HG03354 (cell line): ENCODE measurements around the gene TMEM41B.
"Not testable (repeated sequence)": the region's sequence is repeated elsewhere in the genome, so short reads cannot be mapped to it uniquely, and the experiment has no call there.

Source experiments
- ATAC-seq: cut with Tn5 transposase; IDR thresholded peaks from one replicate; pipeline ENCODE4 v1.9.1; 2021; ENCODE audit warnings: mild to moderate bottlenecking; ENCODE audit not compliant: unreplicated experiment, poor library complexity, severe bottlenecking

TMEM41B gene

DNA sequence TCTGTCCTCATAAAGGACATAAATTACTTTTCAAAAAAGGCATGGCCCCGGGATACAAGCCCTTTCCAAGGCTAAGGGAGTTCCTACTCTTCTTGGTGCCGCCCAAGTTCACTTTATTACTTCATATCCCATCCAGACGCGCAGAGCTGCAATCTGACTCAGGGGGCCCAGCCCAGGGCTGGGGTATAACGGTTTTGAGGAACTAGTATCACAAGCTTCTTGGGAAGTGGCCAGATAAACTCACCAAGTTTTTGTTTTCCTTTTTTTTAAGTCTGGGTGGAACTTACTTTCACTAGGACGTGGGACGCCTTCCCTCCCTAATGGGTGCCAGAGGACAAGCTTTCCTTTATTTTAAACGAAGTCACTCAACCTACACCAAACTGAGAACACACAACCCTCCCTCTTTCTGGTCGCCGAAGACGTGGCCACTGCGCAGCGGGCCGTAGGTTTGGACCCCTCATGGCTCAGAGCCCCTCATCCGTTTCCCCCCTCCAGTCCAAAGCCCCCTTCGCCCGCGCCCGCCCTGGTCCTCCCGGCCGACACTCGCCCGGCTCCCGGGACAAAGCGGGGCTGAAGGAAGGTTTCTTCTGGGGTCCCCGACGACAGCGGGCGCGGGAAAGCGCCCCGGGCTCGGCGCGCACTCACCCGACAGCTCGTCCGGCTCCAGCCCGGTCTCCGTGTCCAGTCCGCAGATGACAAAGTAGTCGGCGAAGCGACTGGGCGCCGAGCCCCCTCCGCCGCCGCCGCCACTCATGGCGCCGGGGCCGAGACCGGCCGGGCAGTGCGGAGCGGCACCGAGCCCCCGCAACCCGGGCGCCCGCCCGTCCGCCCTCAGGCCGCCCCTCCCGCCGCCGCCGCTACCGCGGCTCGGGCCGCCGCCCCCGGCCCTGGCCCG is 49.8 kb downstream of the TMEM41B start:
- ATAC-seq: peak; percentile 17

GRCh38 chr11:9263840-9264315 is 50.5 kb downstream of the TMEM41B start:
- peak; percentile 80 for ATAC-seq

DNA sequence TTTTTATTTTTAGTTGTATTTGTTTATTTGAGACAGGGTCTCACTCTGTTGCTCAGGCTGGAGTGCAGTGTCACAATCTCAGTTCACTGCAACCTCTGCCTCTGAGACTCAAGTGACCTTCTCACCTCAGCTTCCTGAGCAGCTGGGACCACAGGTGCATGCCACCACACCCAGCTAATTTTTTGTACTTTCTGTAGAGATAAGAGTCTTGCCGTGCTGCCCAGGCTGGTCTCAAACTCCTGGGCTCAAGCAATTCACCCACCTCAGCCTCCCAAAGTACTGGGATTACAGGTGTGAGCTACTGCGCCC is 53.6 kb downstream of the TMEM41B start:
- peak; percentile 37 for ATAC-seq

- ATAC-seq: no peak
Observed at GRCh38 chr11:9259981-9260837, 54.2 kb downstream of the TMEM41B start.

DNA sequence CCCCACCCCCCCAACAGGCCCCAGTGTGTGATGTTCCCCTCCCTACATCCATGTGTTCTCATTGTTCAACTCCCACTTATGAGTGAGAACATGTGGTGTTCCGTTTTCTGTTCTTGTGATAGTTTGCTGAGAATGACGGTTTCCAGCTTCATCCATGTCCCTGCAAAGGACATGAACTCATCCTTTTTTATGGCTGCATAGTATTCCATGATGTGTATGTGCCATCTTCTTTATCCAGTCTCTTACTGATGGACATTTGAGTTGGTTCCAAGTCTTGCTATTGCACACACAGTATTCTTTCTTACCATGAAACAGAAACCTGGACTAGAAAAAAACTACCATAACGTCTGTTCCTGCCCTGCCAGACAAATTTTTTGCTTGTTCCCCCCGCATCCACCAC is 56.1 kb downstream of the TMEM41B start:
- ATAC-seq: not testable (repeated sequence)

- ATAC-seq: no peak
Observed at GRCh38 chr11:9254416-9254815, 60.0 kb downstream of the TMEM41B start.

DNA sequence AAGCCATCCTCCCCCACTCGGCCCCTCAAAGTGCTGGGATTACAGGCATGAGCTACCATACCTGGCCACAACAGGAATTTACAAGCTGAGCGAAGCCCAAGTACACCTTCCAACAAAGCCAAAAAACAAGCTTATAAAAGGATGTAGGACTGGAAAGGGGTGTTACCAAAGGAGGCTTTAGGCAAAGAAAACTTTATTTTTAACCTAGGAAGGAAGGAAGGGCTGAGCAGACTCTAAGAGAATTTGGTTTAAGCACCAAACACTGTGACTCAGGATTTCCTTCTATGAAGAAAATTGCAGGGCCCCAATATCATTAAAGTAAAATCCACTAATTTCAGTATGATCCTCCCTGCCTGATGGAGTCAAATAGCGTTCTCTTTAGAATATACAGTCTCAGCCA is 61.3 kb downstream of the TMEM41B start:
- no peak for ATAC-seq

GRCh38 chr11:9251311-9251710 is 63.1 kb downstream of the TMEM41B start:
- no peak for ATAC-seq

DNA sequence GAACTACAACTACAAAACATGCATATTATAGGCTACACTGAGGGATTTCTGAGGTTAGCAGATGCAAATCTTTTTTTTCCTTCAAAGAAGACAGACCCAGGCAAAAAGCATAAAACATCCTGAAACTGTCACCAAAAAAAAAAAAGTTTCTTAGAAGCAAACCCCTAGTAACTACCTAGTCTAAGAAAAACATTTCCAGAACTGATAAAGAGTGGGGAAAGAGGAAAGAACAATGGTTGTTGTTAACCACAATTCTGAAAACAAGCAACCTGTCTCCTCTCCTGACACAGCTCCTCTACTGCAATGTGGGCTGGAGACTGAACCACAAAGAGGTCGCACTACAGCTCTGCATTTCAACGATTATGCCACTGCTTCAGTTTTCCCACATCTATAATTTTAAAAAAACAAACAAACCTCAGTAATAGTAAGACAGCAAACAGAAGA is 64.2 kb downstream of the TMEM41B start:
- peak; percentile 80 for ATAC-seq

GRCh38 chr11:9249252-9249651 is 65.1 kb downstream of the TMEM41B start:
- no peak for ATAC-seq

DNA sequence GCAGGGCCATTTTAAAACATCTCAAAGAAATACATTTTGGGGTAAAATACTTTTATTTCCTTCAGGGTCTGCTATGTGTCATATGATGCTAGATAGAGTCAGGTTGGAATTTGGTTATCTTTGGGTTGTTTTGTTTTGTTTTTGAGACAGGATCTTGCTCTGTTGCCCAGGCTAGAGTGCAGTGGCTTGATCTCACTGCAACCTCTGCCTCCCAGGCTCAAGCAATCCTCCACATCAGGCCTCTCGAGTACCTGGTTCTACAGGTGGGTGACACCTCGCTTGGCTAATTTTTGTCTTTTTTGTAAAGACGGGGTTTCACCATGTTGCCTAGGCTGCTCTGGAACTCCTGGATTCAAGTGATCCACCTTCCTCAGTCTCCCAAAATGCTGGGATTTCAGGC is 66.5 kb downstream of the TMEM41B start:
- ATAC-seq: no peak

DNA sequence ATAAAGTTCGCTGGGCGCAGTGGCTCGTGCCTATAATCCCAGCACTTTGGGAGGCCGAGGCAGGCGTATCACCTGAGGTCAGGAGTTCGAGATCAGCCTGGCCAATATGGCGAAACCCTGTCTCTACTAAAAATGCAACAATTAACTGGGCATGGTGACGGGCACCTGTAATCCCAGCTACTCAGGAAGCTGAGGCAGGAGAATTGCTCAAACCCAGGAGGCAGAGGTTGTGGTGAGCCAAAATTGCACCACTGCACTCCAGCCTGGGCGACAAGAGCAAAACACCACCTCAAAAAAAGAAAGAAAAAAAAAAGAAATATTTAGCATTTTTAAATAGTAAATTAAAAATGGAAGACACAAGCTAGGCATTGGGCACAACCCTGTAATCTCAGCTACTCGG is 78.2 kb downstream of the TMEM41B start:
- not testable (repeated sequence) for ATAC-seq

DNA sequence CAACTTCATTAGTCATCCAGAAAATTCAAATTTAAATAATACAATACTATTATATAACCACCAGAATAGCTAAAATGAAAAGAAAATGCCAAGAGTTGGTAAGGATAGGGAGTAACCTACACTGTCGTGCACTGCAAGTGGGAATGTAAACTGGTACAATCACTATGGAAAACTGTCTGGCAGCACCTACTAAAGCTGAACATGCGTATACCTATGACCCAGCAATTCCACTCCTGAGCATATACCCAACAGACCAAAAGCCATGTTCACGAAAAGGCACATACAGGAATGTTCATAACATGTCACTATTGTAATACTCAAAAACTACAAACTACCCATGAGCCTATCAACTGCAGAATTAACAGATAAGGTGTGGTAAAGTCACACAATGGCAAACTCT is 81.9 kb downstream of the TMEM41B start:
- ATAC-seq: no peak

DNA sequence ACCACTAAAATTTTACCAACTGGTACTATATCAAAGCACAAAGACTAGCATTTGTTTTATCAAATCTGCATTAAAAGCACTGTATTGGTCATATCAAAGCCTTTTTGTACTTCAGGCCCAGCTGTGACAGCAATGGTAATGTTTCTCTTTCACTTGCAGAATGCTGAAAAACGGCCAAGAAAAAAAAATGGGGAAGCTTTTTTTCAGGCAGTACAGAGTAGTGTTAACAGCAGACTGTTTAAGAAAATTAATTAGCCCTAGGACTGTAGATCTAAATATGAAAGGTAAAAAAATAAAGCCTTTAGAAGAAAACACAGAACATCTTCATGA is 82.6 kb downstream of the TMEM41B start:
- ATAC-seq: no peak
